ENCODE data around the gene ZNF730.
"Not testable (repeated sequence)": the region's sequence is repeated elsewhere in the genome, so short reads cannot be mapped to it uniquely, and the experiment has no call there.

The ZNF730 gene

GRCh38 chr19:23118400-23118799 lies 1.6 kb downstream of the ZNF730 start:
- Histone ChIP-seq H3K4me3 (ENCODE audit: low read depth in 1 of 2, low read length in 1 of 2) (no peak overlapping the region), H3K4me1 (ENCODE audit: control insufficient read depth in 1 of 2, insufficient read depth in 1 of 2, low read depth in 1 of 2, low read length in 1 of 2) (peaks cover 7 to 12% of the 10 kb centered on the region in 2 experiments)
- no peak for TF ChIP-seq CTCF (IDR thresholded peaks at IDR 0.05)

GRCh38 chr19:23134211-23134610 lies 17.4 kb downstream of the ZNF730 start:
- H3K4me1 ChIP-seq (ENCODE audit: control insufficient read depth in 1 of 2, insufficient read depth in 1 of 2, low read depth in 1 of 2, low read length in 1 of 2); H3K36me3 ChIP-seq; H3K27ac ChIP-seq; H3K9me3 ChIP-seq; H3K4me3 ChIP-seq (ENCODE audit: low read depth in 1 of 2, low read length in 1 of 2); H3K27me3 ChIP-seq: not testable (repeated sequence)

More at GRCh38 chr19:23118400-23118799, 1.6 kb downstream of the ZNF730 start:
- H3K9me3 ChIP-seq = no peaks in the 10 kb centered on the region
- H3K27ac ChIP-seq = no peak overlapping the region
- H3K27me3 ChIP-seq = peaks cover 6% of the 10 kb centered on the region
- H3K36me3 ChIP-seq = no peaks in the 10 kb centered on the region

GRCh38 chr19:23145617-23146415 lies 29.0 kb downstream of the ZNF730 start:
- no peaks in the 10 kb centered on the region for H3K4me1 ChIP-seq (ENCODE audit: control insufficient read depth in 1 of 2, insufficient read depth in 1 of 2, low read depth in 1 of 2, low read length in 1 of 2)
- no peaks in the 10 kb centered on the region for H3K27me3 ChIP-seq
- H3K4me3 ChIP-seq (ENCODE audit: low read depth in 1 of 2, low read length in 1 of 2) = no peak overlapping the region
- H3K36me3 ChIP-seq = no peaks in the 10 kb centered on the region
- TF ChIP-seq CTCF (IDR thresholded peaks at IDR 0.05) = no peak
- no peak overlapping the region for H3K27ac ChIP-seq
- peaks cover 17% of the 10 kb centered on the region for H3K9me3 ChIP-seq

- Histone ChIP-seq H3K27ac (no peak overlapping the region), H3K27me3 (no peaks in the 10 kb centered on the region), H3K4me3 (ENCODE audit: low read depth in 1 of 2, low read length in 1 of 2) (no peak overlapping the region), H3K4me1 (ENCODE audit: control insufficient read depth in 1 of 2, insufficient read depth in 1 of 2, low read depth in 1 of 2, low read length in 1 of 2) (no peaks in the 10 kb centered on the region), H3K9me3 (no peaks in the 10 kb centered on the region), H3K36me3 (no peaks in the 10 kb centered on the region)
- TF ChIP-seq CTCF (IDR thresholded peaks at IDR 0.05) = no peak
These were observed 43.9 kb downstream of the ZNF730 start for GRCh38 chr19:23160766-23161165.

- H3K27ac ChIP-seq; H3K4me1 ChIP-seq (ENCODE audit: control insufficient read depth in 1 of 2, insufficient read depth in 1 of 2, low read depth in 1 of 2, low read length in 1 of 2); H3K4me3 ChIP-seq (ENCODE audit: low read depth in 1 of 2, low read length in 1 of 2); H3K27me3 ChIP-seq; H3K36me3 ChIP-seq; H3K9me3 ChIP-seq: not testable (repeated sequence)
These were observed 51.5 kb downstream of the ZNF730 start for GRCh38 chr19:23168286-23168685.

- Histone ChIP-seq H3K4me3 (ENCODE audit: low read depth in 1 of 2, low read length in 1 of 2) (no peak overlapping the region), H3K9me3 (no peaks in the 10 kb centered on the region), H3K36me3 (no peaks in the 10 kb centered on the region), H3K27me3 (no peaks in the 10 kb centered on the region), H3K27ac (no peak overlapping the region), H3K4me1 (ENCODE audit: control insufficient read depth in 1 of 2, insufficient read depth in 1 of 2, low read depth in 1 of 2, low read length in 1 of 2) (no peaks in the 10 kb centered on the region)
- no peak for TF ChIP-seq CTCF (IDR thresholded peaks at IDR 0.05)
These were observed 66.4 kb downstream of the ZNF730 start for GRCh38 chr19:23183251-23183650.
